ENCODE data around the gene KLHL13. TPM values are rescaled to one million over a fixed set of nuclear protein-coding genes. Genes with fewer than 3 reads are reported as not detected.
"Not testable (repeated sequence)": the region's sequence is repeated elsewhere in the genome, so short reads cannot be mapped to it uniquely, and the experiment has no call there.

The KLHL13 gene
- total and polyA plus RNA-seq, 2 experiments from 2014 or later: 18.5 to 44.9 TPM

- TF ChIP-seq EZH2 (IDR thresholded peaks at IDR 0.05; ENCODE audit: borderline replicate concordance) (no peak), CTCF (IDR thresholded peaks at IDR 0.05; ENCODE audit: poor library complexity) (no peak), EZH2phosphoT487 (IDR thresholded peaks at IDR 0.05; ENCODE audit: low read depth, severe bottlenecking, unreplicated experiment) (no peak)
- no peaks in the 10 kb centered on the region for H4K20me1 ChIP-seq (ENCODE audit: insufficient read depth, poor library complexity, severe bottlenecking)
- no peaks in the 10 kb centered on the region for H3K9me2 ChIP-seq (replicated peaks; ENCODE audit: insufficient read depth)
- no peaks in the 10 kb centered on the region for H3K79me2 ChIP-seq
- no peak overlapping the region for H3K4me3 ChIP-seq
- 42% methylated on average over 1 of the region's 1 CpG for WGBS (ENCODE audit: low lambda C conversion rate, missing lambda C conversion rate)
- H3K9me3 ChIP-seq (ENCODE audit: low read depth): no peaks in the 10 kb centered on the region
- H3K4me1 ChIP-seq (ENCODE audit: insufficient read depth): no peaks in the 10 kb centered on the region
- no peak overlapping the region for H3K27ac ChIP-seq
- H3K4me2 ChIP-seq: no peak overlapping the region
- DNase-seq (ENCODE audit: low spot score): no peak
- no peaks in the 10 kb centered on the region for H3K27me3 ChIP-seq
- no peak overlapping the region for H2AFZ ChIP-seq
- no peaks in the 10 kb centered on the region for H3K36me3 ChIP-seq (replicated peaks; ENCODE audit: insufficient read depth, low read depth)
Observed at GRCh38 chrX:118024482-118024881, 92.1 kb downstream of the KLHL13 start.

GRCh38 chrX:118022753-118023152, 93.9 kb downstream of the KLHL13 start:
- 39% methylated on average over 2 of the region's 2 CpGs for WGBS (ENCODE audit: low lambda C conversion rate, missing lambda C conversion rate)
- TF ChIP-seq EZH2 (IDR thresholded peaks at IDR 0.05; ENCODE audit: borderline replicate concordance) (no peak), EZH2phosphoT487 (IDR thresholded peaks at IDR 0.05; ENCODE audit: low read depth, severe bottlenecking, unreplicated experiment) (no peak), CTCF (IDR thresholded peaks at IDR 0.05; ENCODE audit: poor library complexity) (no peak)
- H3K4me3 ChIP-seq: no peak overlapping the region

GRCh38 chrX:118016422-118016821, 100.2 kb downstream of the KLHL13 start:
- no peaks in the 10 kb centered on the region for H3K79me2 ChIP-seq
- no peak overlapping the region for H3K4me3 ChIP-seq
- no peak overlapping the region for H3K4me2 ChIP-seq
- no peaks in the 10 kb centered on the region for H3K9me2 ChIP-seq (replicated peaks; ENCODE audit: insufficient read depth)
- H3K27ac ChIP-seq: no peak overlapping the region
- H3K27me3 ChIP-seq: no peaks in the 10 kb centered on the region
- TF ChIP-seq EZH2phosphoT487 (IDR thresholded peaks at IDR 0.05; ENCODE audit: low read depth, severe bottlenecking, unreplicated experiment) (no peak), CTCF (IDR thresholded peaks at IDR 0.05; ENCODE audit: poor library complexity) (no peak), EZH2 (IDR thresholded peaks at IDR 0.05; ENCODE audit: borderline replicate concordance) (no peak)
- no peaks in the 10 kb centered on the region for H4K20me1 ChIP-seq (ENCODE audit: insufficient read depth, poor library complexity, severe bottlenecking)
- H2AFZ ChIP-seq: no peak overlapping the region
- no peaks in the 10 kb centered on the region for H3K36me3 ChIP-seq (replicated peaks; ENCODE audit: insufficient read depth, low read depth)
- DNase-seq (ENCODE audit: low spot score): no peak
- H3K4me1 ChIP-seq (ENCODE audit: insufficient read depth): no peaks in the 10 kb centered on the region
- no peaks in the 10 kb centered on the region for H3K9me3 ChIP-seq (ENCODE audit: low read depth)

More at GRCh38 chrX:118022753-118023152, 93.9 kb downstream of the KLHL13 start:
- Histone ChIP-seq H3K36me3 (replicated peaks; ENCODE audit: insufficient read depth, low read depth) (no peaks in the 10 kb centered on the region), H3K9me2 (replicated peaks; ENCODE audit: insufficient read depth) (no peaks in the 10 kb centered on the region), H4K20me1 (ENCODE audit: insufficient read depth, poor library complexity, severe bottlenecking) (no peaks in the 10 kb centered on the region), H3K27ac (no peak overlapping the region), H3K9me3 (ENCODE audit: low read depth) (no peaks in the 10 kb centered on the region), H3K79me2 (no peaks in the 10 kb centered on the region), H3K4me1 (ENCODE audit: insufficient read depth) (no peaks in the 10 kb centered on the region), H3K4me2 (no peak overlapping the region), H2AFZ (no peak overlapping the region), H3K27me3 (no peaks in the 10 kb centered on the region)
- no peak for DNase-seq (ENCODE audit: low spot score)

GRCh38 chrX:118002417-118002816, 114.2 kb downstream of the KLHL13 start:
- not testable (repeated sequence) for H3K4me2 ChIP-seq; H3K79me2 ChIP-seq; H4K20me1 ChIP-seq (ENCODE audit: insufficient read depth, poor library complexity, severe bottlenecking); H3K4me1 ChIP-seq (ENCODE audit: insufficient read depth); H3K36me3 ChIP-seq (replicated peaks; ENCODE audit: insufficient read depth, low read depth); H3K9me2 ChIP-seq (replicated peaks; ENCODE audit: insufficient read depth); H3K9me3 ChIP-seq (ENCODE audit: low read depth); H2AFZ ChIP-seq; H3K4me3 ChIP-seq; H3K27ac ChIP-seq; DNase-seq (ENCODE audit: low spot score); H3K27me3 ChIP-seq
- 92% methylated on average over 6 of the region's 6 CpGs for WGBS (ENCODE audit: low lambda C conversion rate, missing lambda C conversion rate)
